Endothelial cell of umbilical vein (primary cell): ENCODE measurements around the gene FAM53B. TPM values are rescaled to one million over a fixed set of nuclear protein-coding genes. Genes with fewer than 3 reads are reported as not detected.

ENCODE experiments used
- BruUV-seq: library from RNA; stranded (reverse); fragments of 400-500 nt; replicated peaks from 2 replicates; lab custom pipeline; 2021; lab: Mats Ljungman, UMichigan
- CTCF ChIA-PET: fragments of 300-600, 350-600 bp; sonication (Branson Sonifier 250); formaldehyde crosslinking; loops from one replicate; lab custom pipeline; 2021; ENCODE audit warnings: antibody characterized with exemption, inconsistent platforms; lab: Charles Lee
- POLR2A ChIA-PET: fragments of 300-600, 350-600 bp; sonication (Branson Sonifier 250); formaldehyde crosslinking; loops from one replicate; lab custom pipeline; 2021; ENCODE audit warnings: antibody characterized with exemption, inconsistent platforms; lab: Charles Lee
- DNase-seq: peaks from one replicate; pipeline ENCODE4 v3.0.0-alpha.2; 2011; ENCODE audit warnings: low read depth, low spot score
- FAIRE-seq: peaks from 2 replicates; lab custom pipeline; 2011; peaks lifted over from hg19 to GRCh38; lab: Jason Lieb, UNC
- H2AFZ ChIP-seq: 2 replicates; pipeline ENCODE4 v1.6.0; 2012; ENCODE audit warnings: low read depth, low read length, control low read depth, inconsistent platforms
- H3K27ac ChIP-seq: 2 replicates; pipeline ENCODE4 v1.5.1; 2011; ENCODE audit warnings: low read depth, mild to moderate bottlenecking, control low read depth, low read length, moderate library complexity; ENCODE audit not compliant: insufficient read depth
- H3K27me3 ChIP-seq, 2 experiments: 2 replicates each; pipeline versions ENCODE4 v1.6.0 to v1.6.1; 2011; ENCODE audit warnings: low read length in 2 of 2, mixed read lengths in 1 of 2; ENCODE audit not compliant: control insufficient read depth in 2 of 2, insufficient read depth in 2 of 2
- H3K36me3 ChIP-seq, 2 experiments: 2 replicates in 1 of 2; 3 replicates in 1 of 2; pipeline ENCODE4 v1.5.1; 2011; ENCODE audit warnings: low read length in 2 of 2, mild to moderate bottlenecking in 1 of 2, moderate library complexity in 1 of 2; ENCODE audit not compliant: control insufficient read depth in 2 of 2, insufficient read depth in 2 of 2; ENCODE audit errors: extremely low read depth in 1 of 2
- H3K4me1 ChIP-seq: 3 replicates; pipeline ENCODE4 v1.5.1; 2011; ENCODE audit warnings: mild to moderate bottlenecking, low read length; ENCODE audit not compliant: control insufficient read depth, insufficient read depth; ENCODE audit errors: extremely low read depth
- H3K4me2 ChIP-seq: 2 replicates; pipeline ENCODE4 v1.6.1; 2011; ENCODE audit warnings: low read length, control low read depth, mixed read lengths; ENCODE audit not compliant: insufficient read depth
- H3K4me3 ChIP-seq, 3 experiments: fragments of 200-600 bp in 1 of 3; sonication (generic), shearing (Covaris generic) in 1 of 3; replicated peaks in 1 of 3; 2 replicates each; pipeline ENCODE4 v1.5.1; 2011 to 2016; ENCODE audit warnings: control low read depth in 3 of 3, low read length in 3 of 3, mild to moderate bottlenecking in 2 of 3, inconsistent platforms in 1 of 3, low read depth in 1 of 3, moderate library complexity in 1 of 3; ENCODE audit not compliant: insufficient read depth in 1 of 3
- H3K79me2 ChIP-seq: 2 replicates; pipeline ENCODE4 v1.6.0; 2012; ENCODE audit warnings: low read length, inconsistent platforms; ENCODE audit not compliant: control insufficient read depth, insufficient read depth
- H3K9ac ChIP-seq: replicated peaks from 2 replicates; pipeline ENCODE3; 2011; ENCODE audit warnings: low read length, control low read depth; ENCODE audit not compliant: insufficient read depth; ENCODE audit errors: extremely low read depth
- H3K9me1 ChIP-seq: replicated peaks from 3 replicates; pipeline ENCODE4 v1.6.0; 2011; ENCODE audit warnings: mild to moderate bottlenecking, low read length; ENCODE audit not compliant: control insufficient read depth, insufficient read depth; ENCODE audit errors: extremely low read depth
- H3K9me3 ChIP-seq: replicated peaks from 2 replicates; pipeline ENCODE4 v1.5.1; 2012; ENCODE audit warnings: low read length, inconsistent platforms; ENCODE audit not compliant: control insufficient read depth, insufficient read depth
- H4K20me1 ChIP-seq: replicated peaks from 2 replicates; pipeline ENCODE3; 2011; ENCODE audit warnings: mild to moderate bottlenecking, low read length; ENCODE audit not compliant: control insufficient read depth, insufficient read depth; ENCODE audit errors: extremely low read depth
- EZH2 ChIP-seq: IDR thresholded peaks from 2 replicates; pipeline ENCODE4 v1.6.1; 2012; ENCODE audit warnings: borderline replicate concordance, low read depth, mild to moderate bottlenecking, moderate library complexity, low read length, inconsistent platforms; ENCODE audit not compliant: severe bottlenecking
- FOS ChIP-seq: IDR thresholded peaks from 2 replicates; pipeline ENCODE4 v1.6.1; 2011; ENCODE audit warnings: mild to moderate bottlenecking, low read length, moderate library complexity, borderline replicate concordance; ENCODE audit not compliant: insufficient read depth
- JUN ChIP-seq: IDR thresholded peaks from 2 replicates; pipeline ENCODE4 v1.6.1; 2011; ENCODE audit warnings: borderline replicate concordance, low read depth; ENCODE audit not compliant: insufficient read length, insufficient read depth
- MAX ChIP-seq: IDR thresholded peaks from 2 replicates; pipeline ENCODE4 v1.6.1; 2011; ENCODE audit not compliant: insufficient read depth, insufficient read length
- MYC ChIP-seq: IDR thresholded peaks from one replicate; pipeline ENCODE4 v1.6.1; 2011; ENCODE audit warnings: mild to moderate bottlenecking, low read depth, low read length
- dilution Hi-C: fragments of 300-500 bp; cut with MboI; formaldehyde crosslinking; loops from one replicate; pipeline ENCODE4 v1.15.0; 2019; ENCODE audit warnings: low sequenced_read_pairs; ENCODE audit not compliant: extremely low pct_ligation_motif_present
- intact Hi-C: fragments of 100-400 bp; cut with micrococcal nuclease; formaldehyde crosslinking; loops from one replicate; pipeline ENCODE4 v1.10.0; 2022
- polyA plus RNA-seq, 4 experiments: library from polyadenylated mRNA; depleted of rRNA in 3 of 4; stranded (reverse) in 3 of 4; unstranded in 1 of 4; fragments of >200 nt; gene quantifications; 2 replicates each; pipeline versions ENCODE4 v1.2.1 to v1.2.3, GENCODE V29; 2011 to 2012; ENCODE audit warnings: missing spikeins in 1 of 4
- total RNA-seq: library from RNA; stranded (reverse); gene quantifications from 2 replicates; pipeline ENCODE4 v1.2.3, GENCODE V29; 2021
- TF ChIP-seq, protein P1 (sequence below), 2 donors: IDR thresholded peaks; 1 replicate in 1 of 2; 2 replicates in 1 of 2; pipeline ENCODE4 v1.5.1; 2011; ENCODE audit warnings: low read length in 2 of 2, mild to moderate bottlenecking in 2 of 2, moderate library complexity in 2 of 2, control low read depth in 1 of 2, inconsistent platforms in 1 of 2, low read depth in 1 of 2; ENCODE audit not compliant: insufficient read depth in 1 of 2; ENCODE audit errors: extremely low read depth in 1 of 2

FAM53B gene
- total and polyA plus RNA-seq, 2 donors (not counting 3 experiments of a cell fraction or from before 2014, with no cell fraction given): 8.5 to 21.1 TPM

DNA sequence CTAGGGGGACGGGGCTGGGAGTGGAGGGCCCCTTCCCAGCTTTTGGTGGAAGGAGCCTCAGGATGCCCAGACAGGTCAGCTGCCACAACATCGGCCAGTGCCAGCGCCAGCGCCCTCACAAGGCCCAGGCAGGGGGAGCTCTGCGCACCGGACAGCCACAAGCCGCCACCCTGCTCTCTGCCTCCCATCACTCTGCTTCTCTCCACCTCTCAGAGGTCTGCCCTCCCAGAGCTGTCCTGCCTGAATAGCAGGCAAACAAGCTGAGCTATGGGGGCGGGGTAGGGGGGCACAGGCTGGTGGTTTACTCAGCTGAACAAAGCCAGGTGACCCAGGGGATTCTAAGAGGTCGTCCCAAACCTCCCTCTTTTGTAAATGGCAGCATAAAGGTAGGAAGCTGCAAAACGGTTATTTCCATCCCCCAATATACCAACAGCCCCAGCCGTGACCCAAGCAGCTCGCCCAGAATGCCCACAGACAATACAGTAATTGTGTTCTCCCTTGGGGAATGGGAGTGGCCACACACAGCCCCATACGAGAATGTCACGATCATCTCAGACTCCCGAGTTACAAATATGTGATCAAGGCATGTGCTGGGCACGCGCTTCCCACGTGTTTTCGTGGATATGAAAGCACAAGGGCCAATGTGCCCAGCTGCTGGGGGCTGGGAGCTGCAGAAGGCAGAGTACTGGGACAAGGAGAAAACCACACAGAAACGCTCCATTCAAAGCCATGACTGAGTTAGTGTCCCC lies 19.7 kb downstream of the FAM53B start:
- Histone ChIP-seq H3K9ac (no peak overlapping the region), H3K27ac (no peak overlapping the region), H3K27me3 (no peaks in the 10 kb centered on the region), H3K9me3 (no peaks in the 10 kb centered on the region), H3K36me3 (no peaks in the 10 kb centered on the region), H3K4me3 (no peak overlapping the region), H2AFZ (no peak overlapping the region), H3K9me1 (no peaks in the 10 kb centered on the region), H4K20me1 (no peaks in the 10 kb centered on the region), H3K4me2 (no peak overlapping the region), H3K79me2 (no peaks in the 10 kb centered on the region), H3K4me1 (peaks cover 13% of the 10 kb centered on the region)
- DNase-seq (no peak), FAIRE-seq (no peak)
- CTCF ChIA-PET: interaction anchor here (1.8 to 3.9 kb wide), 2 partner anchors 17 kb away, joined by 11 to 23 read pairs; no protein-coding TSS in a partner anchor
- POLR2A ChIA-PET: no interaction called here
- BruUV-seq: no TSS peak
- dilution Hi-C loops: no loop called here
- intact Hi-C loops: no loop called here
- TF ChIP-seq FOS (no peak), EZH2 (no peak), JUN (no peak), MYC (no peak), MAX (no peak)
- TF ChIP-seq, protein P1, sequence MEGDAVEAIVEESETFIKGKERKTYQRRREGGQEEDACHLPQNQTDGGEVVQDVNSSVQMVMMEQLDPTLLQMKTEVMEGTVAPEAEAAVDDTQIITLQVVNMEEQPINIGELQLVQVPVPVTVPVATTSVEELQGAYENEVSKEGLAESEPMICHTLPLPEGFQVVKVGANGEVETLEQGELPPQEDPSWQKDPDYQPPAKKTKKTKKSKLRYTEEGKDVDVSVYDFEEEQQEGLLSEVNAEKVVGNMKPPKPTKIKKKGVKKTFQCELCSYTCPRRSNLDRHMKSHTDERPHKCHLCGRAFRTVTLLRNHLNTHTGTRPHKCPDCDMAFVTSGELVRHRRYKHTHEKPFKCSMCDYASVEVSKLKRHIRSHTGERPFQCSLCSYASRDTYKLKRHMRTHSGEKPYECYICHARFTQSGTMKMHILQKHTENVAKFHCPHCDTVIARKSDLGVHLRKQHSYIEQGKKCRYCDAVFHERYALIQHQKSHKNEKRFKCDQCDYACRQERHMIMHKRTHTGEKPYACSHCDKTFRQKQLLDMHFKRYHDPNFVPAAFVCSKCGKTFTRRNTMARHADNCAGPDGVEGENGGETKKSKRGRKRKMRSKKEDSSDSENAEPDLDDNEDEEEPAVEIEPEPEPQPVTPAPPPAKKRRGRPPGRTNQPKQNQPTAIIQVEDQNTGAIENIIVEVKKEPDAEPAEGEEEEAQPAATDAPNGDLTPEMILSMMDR (IDR thresholded peaks at IDR 0.05; ENCODE audit: extremely low read depth in 1 of 2, insufficient read depth in 1 of 2, low read depth in 1 of 2, low read length in 2 of 2): no peak
